Bone marrow (tissue), 2 donors: ENCODE results near the gene FGF13.

Experiments
- DNase-seq, 2 donors: peaks; one replicate each; lab custom pipeline; 2025; lab: John Stamatoyannopoulos, UW

Gene FGF13

GRCh38 chrX:138711399-138712347 lies at the start of gene FGF13:
TSS of gene FGF13 (minus strand) at chrX:138711717. CDS start at chrX:138711003, 714 bp downstream.
- DNase-seq: no peak

- DNase-seq: no peak
These were observed 47.9 kb upstream of the FGF13 start for GRCh38 chrX:138759217-138759943.

DNA sequence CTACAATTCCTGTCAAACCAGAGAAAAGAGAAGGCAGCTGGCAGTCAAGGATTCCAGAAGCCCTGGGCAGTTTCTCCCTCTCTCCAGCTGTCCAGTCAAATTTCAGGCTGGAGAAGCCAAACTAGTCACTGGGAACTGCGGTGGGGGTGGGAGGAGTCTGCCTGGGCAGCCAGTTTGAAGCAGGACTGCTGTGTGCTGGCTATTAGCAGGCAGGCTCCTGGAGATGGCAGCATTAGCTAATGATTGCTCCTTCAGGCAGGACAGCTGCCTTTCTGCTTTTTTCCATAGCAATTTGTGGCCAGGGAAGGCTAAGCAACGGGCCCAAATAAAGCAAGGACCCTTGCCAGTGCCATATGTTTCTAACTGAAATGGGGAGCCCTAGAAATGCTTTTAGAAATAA lies 44.7 kb upstream of the FGF13 start:
- DNase-seq: no peak

- no peak for DNase-seq
These were observed 43.3 kb upstream of the FGF13 start for GRCh38 chrX:138754861-138755260.

DNA sequence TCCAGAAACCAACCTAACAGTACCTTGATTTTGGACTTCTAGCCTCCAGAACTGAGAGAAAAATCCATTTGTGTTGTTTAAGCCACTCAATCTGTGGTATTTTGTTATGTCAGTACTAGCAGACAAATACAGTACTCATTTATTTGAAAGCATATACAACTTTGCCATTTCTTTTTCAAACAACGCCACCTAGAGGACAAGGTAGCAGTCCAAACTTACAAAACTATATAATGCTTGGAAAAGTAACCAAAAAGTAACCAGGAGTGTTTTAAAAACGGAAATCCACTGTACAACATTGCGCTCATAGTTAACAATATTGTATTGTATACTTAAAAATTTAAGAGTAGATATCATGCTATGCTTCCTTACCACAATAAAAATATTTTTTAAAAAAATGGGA lies 37.0 kb upstream of the FGF13 start:
- DNase-seq: no peak

DNA sequence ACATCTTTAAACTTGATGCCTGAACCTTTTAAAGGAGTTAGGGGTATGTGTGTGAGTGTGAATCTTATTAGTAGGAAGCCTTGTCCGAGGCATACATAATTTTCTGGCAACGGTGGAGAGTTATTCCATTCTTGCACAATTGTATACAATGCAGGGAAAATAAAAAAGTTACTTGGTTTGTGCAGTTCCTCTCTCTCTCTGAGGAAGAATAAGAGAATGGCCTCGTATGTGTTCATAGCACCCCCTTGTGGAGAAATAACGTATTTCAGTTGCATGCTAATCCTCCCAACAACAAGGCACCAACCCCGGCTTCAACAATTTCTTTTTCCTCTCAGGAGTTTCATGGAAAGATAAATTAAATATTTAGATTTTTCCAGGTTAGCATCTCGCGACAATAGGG lies 33.7 kb upstream of the FGF13 start:
- DNase-seq: peak in 1 of 2 donors; percentile 10

GRCh38 chrX:138742217-138742616 lies 30.7 kb upstream of the FGF13 start:
- no peak for DNase-seq

- no peak for DNase-seq
These were observed 28.8 kb upstream of the FGF13 start for GRCh38 chrX:138740341-138740740.

DNA sequence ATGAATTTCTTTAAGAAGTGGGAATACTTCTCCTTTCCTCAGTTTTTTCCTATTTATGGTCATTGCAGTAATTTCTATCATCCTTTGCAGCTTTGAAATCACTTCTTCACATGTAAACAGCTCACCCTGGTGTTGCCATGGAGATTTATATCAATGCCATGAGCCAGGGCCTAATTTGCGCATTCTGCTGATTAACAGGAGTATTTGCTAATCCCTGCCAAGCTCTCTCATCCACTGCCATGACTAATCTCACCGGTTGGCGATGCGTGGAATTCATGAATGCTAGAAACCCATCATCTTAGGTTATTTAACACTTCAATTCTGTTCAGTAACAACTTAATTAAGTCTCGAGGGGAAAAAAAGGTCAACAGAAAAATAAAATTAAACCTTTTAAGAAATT lies 11.8 kb upstream of the FGF13 start:
- no peak for DNase-seq

DNA sequence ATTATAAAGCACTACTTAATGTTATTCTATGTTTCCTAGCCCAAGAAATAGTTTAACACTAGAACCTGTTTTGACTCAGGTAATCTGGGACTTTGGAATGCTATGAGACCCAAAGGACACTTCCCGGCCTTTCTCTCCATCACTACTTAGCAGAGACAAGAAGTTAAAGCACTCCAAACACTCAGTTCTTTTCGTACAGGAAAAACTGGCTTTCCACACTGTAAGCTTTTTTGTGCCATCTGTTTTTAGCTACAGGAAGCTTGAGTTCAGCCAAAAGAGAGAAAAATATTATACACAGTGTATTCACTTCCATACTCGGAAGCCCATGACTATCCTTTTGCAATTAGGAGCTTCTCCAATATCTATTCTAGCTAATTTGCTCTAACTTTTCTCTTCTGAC lies 7.9 kb upstream of the FGF13 start:
- no peak for DNase-seq

- DNase-seq: no peak
These were observed 7.4 kb upstream of the FGF13 start for GRCh38 chrX:138718941-138719340.

DNA sequence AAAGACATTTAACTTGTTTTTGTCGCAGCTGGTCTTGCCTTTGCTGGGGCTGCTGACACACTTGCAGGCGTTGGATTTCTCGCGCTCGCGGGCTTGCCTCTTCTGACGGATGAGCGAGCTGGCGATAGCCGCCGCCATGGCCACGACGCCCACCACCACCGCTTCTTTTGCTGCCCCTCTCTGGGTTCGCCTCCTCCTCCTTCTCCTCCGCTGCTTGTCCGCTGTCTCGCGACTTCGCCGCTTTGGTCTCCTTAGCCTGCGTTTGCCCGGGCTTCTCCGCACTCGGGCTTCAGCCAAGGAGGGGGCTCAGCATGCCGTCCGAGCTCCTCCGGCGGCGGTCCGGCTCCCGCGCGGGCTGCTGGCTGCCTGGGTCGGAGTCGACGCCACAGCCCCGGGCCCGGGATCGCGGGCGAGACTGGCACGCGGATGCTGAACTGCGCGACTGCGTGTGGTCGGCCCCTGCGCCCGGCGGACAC lies 613 bp downstream of the FGF13 start:
- DNase-seq: no peak

DNA sequence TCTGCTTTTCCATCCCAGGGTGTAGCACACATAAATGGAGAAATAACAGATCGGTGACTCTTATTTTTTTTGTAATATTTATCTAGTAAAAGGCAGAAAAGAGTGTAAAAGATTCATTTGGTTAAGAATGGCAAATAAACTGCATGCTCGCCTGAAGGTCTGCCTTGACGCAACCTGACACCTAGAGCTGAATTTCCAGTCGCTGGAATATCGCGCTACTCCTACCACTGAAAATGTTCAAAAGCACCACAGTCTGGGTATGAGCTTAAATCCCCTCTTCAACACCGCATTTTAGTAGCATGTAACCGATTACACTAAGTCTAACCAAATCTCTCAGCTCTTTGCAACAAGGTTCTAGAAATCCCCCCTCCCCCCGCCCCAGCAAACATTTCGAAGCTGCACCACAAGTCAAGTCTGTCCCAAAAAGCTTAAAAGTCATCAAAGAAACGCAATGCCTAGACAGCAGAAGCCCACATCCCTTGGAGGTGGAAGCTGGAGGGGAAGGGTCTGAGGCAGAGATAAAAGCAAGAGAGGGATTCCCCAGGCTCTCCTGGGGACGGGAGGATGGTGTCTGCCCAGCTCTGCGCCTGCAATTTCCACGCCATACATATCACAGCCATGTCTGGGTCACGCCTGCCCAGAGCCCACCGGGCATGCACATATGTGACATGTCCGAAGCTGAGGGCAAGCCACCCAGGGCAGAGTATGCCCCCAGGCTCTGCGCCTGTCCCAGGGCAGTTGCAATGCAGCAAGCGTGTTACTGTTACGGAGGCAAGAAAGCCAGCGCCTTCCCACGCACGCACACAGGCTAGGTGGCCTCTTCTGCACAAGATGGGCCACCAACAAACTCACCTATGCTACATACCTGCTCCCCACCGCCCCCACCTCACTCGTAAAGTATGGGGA lies 1.4 kb downstream of the FGF13 start:
- DNase-seq: no peak

DNA sequence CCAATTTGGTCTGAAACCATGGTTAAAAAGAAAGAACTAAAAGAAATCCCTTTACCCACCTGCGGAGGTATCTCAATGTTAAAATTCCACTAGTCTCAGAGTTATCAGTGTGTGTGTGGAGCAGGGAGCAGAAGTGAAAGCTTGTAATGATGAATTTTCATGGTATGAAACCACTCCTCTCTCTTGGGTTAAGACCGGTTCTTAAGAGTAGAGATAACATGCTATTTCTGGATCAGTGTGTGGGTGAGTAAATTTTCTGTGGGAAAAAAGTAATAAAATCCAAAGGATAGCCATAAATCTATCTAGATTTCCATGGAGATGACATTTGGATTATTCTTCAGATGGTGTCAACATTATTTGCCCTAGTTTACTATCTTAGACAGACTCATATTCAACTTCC lies 3.2 kb downstream of the FGF13 start:
- no peak for DNase-seq

DNA sequence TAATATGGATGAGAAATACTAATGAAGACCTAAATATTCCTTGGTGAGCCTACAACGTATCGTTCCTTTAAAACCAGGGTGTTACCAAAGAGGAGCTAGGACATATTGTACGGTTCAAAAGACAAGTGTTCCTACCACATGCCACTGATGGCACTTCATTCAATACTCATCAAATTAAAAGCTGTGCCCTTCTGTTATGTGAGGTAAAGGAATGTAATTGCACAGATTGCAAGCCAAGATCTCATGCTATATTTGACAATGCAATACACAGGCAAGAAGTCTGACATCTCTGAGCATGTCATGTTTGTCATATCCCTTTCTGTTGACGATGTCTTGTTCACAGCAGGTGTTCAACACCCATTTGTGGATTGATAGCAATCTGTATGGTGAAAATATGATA lies 6.9 kb downstream of the FGF13 start:
- DNase-seq: no peak

GRCh38 chrX:138704101-138704500 lies 7.4 kb downstream of the FGF13 start:
- no peak for DNase-seq

GRCh38 chrX:138692591-138692990 lies 18.9 kb downstream of the FGF13 start:
- DNase-seq: no peak

- DNase-seq: no peak
These were observed 20.3 kb downstream of the FGF13 start for GRCh38 chrX:138691186-138691585.

GRCh38 chrX:138690591-138690990 lies 20.9 kb downstream of the FGF13 start:
- no peak for DNase-seq

DNA sequence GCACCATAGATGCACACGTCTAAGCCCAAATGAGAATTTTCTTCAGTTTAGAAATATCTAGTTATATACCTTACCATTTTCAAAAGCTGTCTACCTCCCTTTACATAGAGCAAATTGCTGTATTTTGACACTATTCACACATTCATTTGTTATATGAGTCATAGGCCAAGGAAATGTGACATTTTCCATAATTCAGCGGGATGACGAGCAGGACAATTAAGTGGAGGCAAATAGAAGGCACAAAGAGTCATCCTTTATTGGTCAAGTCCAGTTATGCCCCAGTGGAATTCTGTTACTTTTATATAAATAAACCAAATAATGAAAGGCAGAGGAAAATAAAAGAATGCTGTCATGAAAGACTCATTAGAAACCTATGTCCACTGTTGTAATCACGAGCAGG lies 27.9 kb downstream of the FGF13 start:
- no peak for DNase-seq

DNA sequence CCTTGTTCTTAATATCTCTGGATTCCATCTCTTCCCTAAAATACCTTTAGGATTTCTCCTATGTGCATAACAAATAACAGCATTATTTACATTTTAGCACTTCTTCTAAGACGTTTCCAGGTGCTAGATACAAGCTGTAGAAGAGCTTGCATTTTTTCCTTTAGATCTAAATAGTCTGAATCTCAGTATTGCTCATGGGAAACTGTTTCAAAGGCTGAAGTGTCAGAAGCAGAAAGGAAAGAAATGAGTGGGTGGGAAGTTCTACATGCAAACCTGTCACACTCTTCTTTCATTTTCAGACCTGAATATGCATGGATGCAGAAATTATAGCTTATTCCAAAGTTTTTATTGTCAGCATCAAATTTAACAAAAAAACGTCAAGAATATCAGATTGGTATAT lies 41.8 kb downstream of the FGF13 start:
- no peak for DNase-seq

DNA sequence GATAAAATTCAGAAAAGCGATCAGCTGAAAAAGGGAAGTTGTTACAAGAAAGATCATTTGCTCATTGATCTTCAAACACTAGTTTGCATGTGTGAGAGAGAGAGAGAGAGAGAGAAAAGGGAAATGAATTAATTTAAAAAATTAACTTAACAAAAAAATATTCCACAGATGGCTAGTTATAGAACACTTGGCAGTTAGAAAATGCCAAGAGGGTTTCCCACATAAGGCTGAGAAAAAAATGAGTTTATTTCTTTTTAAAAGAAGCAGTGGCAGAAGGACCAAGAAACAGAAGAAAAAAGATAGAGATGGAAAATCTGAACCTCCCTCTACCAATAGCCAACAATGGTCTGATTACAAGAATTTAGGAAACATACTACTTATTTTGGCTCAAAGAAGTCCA lies 47.1 kb downstream of the FGF13 start:
- DNase-seq: no peak
